Mucosa of descending colon (tissue), 3 donors: ENCODE results near the gene SERINC4. TPM values are rescaled to one million over a fixed set of nuclear protein-coding genes. Genes with fewer than 3 reads are reported as not detected.
"Not testable (repeated sequence)": the region's sequence is repeated elsewhere in the genome, so short reads cannot be mapped to it uniquely, and the experiment has no call there.

Experiments used
- ATAC-seq: fragments of 200-7000 bp; cut with Tn5 transposase; one replicate; pipeline ENCODE4 v1.9.1; 2020; ENCODE audit warnings: mild to moderate bottlenecking, moderate library complexity
- DNase-seq, 3 donors: peaks; one replicate each; pipeline ENCODE4 v3.0.0-alpha.2; 2020
- H3K36me3 ChIP-seq: fragments of 200-600 bp; one replicate; pipeline ENCODE4 v1.8.0; 2021; ENCODE audit warnings: low read depth, mild to moderate bottlenecking
- H3K4me1 ChIP-seq: fragments of 200-600 bp; one replicate; pipeline ENCODE4 v1.8.0; 2021; ENCODE audit warnings: low read depth, mild to moderate bottlenecking
- H3K4me3 ChIP-seq: fragments of 200-600 bp; one replicate; pipeline ENCODE4 v1.8.0; 2021; ENCODE audit warnings: mild to moderate bottlenecking
- H3K9me3 ChIP-seq: fragments of 200-600 bp; one replicate; pipeline ENCODE4 v1.8.0; 2021; ENCODE audit warnings: mild to moderate bottlenecking
- CTCF ChIP-seq: fragments of 200-600 bp; IDR thresholded peaks from one replicate; pipeline ENCODE4 v1.8.0; 2022; ENCODE audit warnings: antibody characterized with exemption, mild to moderate bottlenecking
- intact Hi-C, 2 donors: fragments of 100-400 bp; cut with DNase I in 1 of 2; cut with micrococcal nuclease in 1 of 2; formaldehyde crosslinking; loops; one replicate each; pipeline versions ENCODE4 v1.11.0 to v1.11.1; 2022; cut with DNase I, micrococcal nuclease
- total RNA-seq, 3 donors: library from RNA; stranded (reverse); fragmentation: NEBNext Ultra II Directional in 2 of 3; extraction: Animal tissue kit (Norgen Biotek cat#: 25700) in 2 of 3; gene quantifications; one replicate each; pipeline versions ENCODE4 v1.2.1 to v1.2.4, GENCODE V29; 2021 to 2023
- donor health status: DM: no; HTN: no; CAD: no; lungs with moderate emphysema.
- donor health status: DM: no; HTN: no; CAD: no.
- donor health status: DM: no; HTN: yes; CAD: no.

The SERINC4 gene
- total RNA-seq, 3 donors from 2014 or later: 0.16 to 0.52 (median 0.29) TPM

GRCh38 chr15:43826508-43827341 is 26.7 kb upstream of the SERINC4 start, which contains the start of gene WDR76:
TSS of gene WDR76 (plus strand) at chr15:43827002. CDS start at chr15:43827033, 31 bp downstream.
- intact Hi-C loops: no loop called here
- Histone ChIP-seq H3K9me3 (no peaks in the 10 kb centered on the region), H3K36me3 (no peaks in the 10 kb centered on the region), H3K4me1 (peaks cover 28% of the 10 kb centered on the region), H3K4me3 (peak within 1 kb of the TSS; percentile 11)
- DNase-seq: peak; percentile 89 to 92 (median 90)
- peak; percentile 88 for ATAC-seq
- no peak for TF ChIP-seq CTCF

- Histone ChIP-seq H3K9me3 (no peaks in the 10 kb centered on the region), H3K4me1 (peaks cover 32% of the 10 kb centered on the region), H3K4me3 (no peak overlapping the region), H3K36me3 (no peaks in the 10 kb centered on the region)
- no peak for ATAC-seq
- TF ChIP-seq CTCF: no peak
- no peak for DNase-seq
- intact Hi-C loops: no loop called here
Observed at GRCh38 chr15:43826029-43826507, 26.0 kb upstream of the SERINC4 start.

- not testable (repeated sequence) for DNase-seq
- peaks cover 32% of the 10 kb centered on the region for H3K4me1 ChIP-seq
Observed at GRCh38 chr15:43825305-43825704, 25.3 kb upstream of the SERINC4 start.

GRCh38 chr15:43824302-43825246 is 24.6 kb upstream of the SERINC4 start, which contains the start of gene MFAP1:
TSS of gene MFAP1 (minus strand) at chr15:43824690. CDS start at chr15:43824569, 121 bp downstream.
- DNase-seq (peak; percentile 89 to 97 (median 96)), ATAC-seq (peak; percentile 94)
- TF ChIP-seq CTCF: no peak
- Histone ChIP-seq H3K4me1 (peaks cover 32% of the 10 kb centered on the region), H3K9me3 (no peaks in the 10 kb centered on the region), H3K36me3 (no peaks in the 10 kb centered on the region), H3K4me3 (peak within 1 kb of the TSS; percentile 87)
- intact Hi-C loops: no loop called here

More at GRCh38 chr15:43825305-43825704, 25.3 kb upstream of the SERINC4 start:
- H3K36me3 ChIP-seq, H3K9me3 ChIP-seq, ATAC-seq, H3K4me3 ChIP-seq, intact Hi-C loops: not testable (repeated sequence)

GRCh38 chr15:43821505-43821904 is 21.5 kb upstream of the SERINC4 start:
- DNase-seq: no peak
- H3K9me3 ChIP-seq: no peaks in the 10 kb centered on the region
- no peak overlapping the region for H3K4me3 ChIP-seq
- no peak for ATAC-seq
- H3K36me3 ChIP-seq: no peaks in the 10 kb centered on the region
- H3K4me1 ChIP-seq: peaks cover 31% of the 10 kb centered on the region
- intact Hi-C loops: no loop called here
- TF ChIP-seq CTCF: no peak

GRCh38 chr15:43815064-43815463 is 15.0 kb upstream of the SERINC4 start:
- intact Hi-C loops, H3K4me3 ChIP-seq, H3K4me1 ChIP-seq, H3K9me3 ChIP-seq, ATAC-seq, DNase-seq: not testable (repeated sequence)
- H3K36me3 ChIP-seq: peaks cover 15% of the 10 kb centered on the region
